Keratinocyte (primary cell): ENCODE results near the gene RPS18. TPM values are rescaled to one million over a fixed set of nuclear protein-coding genes. Genes with fewer than 3 reads are reported as not detected.
"Not testable (repeated sequence)": the region's sequence is repeated elsewhere in the genome, so short reads cannot be mapped to it uniquely, and the experiment has no call there.

ENCODE experiments used
- DNase-seq: peaks from one replicate; pipeline ENCODE4 v3.0.0-alpha.2; 2011; ENCODE audit warnings: low read depth, missing footprints, low spot score
- FAIRE-seq: peaks from 2 replicates; lab custom pipeline; 2011; peaks lifted over from hg19 to GRCh38; lab: Jason Lieb, UNC
- H2AFZ ChIP-seq: 2 replicates; pipeline ENCODE4 v1.6.0; 2012; ENCODE audit warnings: low read length, control low read depth, inconsistent platforms; ENCODE audit not compliant: control insufficient read depth
- H3K27ac ChIP-seq: 2 replicates; pipeline ENCODE4 v1.5.1; 2011; ENCODE audit warnings: low read length; ENCODE audit not compliant: control insufficient read depth, insufficient read depth
- H3K27me3 ChIP-seq: 3 replicates; pipeline ENCODE4 v1.6.0; 2011; ENCODE audit warnings: low read length; ENCODE audit not compliant: control insufficient read depth, insufficient read depth; ENCODE audit errors: extremely low read depth
- H3K36me3 ChIP-seq, 2 experiments: 2 replicates in 1 of 2; 3 replicates in 1 of 2; pipeline ENCODE4 v1.5.1; 2011; ENCODE audit warnings: low read length in 2 of 2, mild to moderate bottlenecking in 1 of 2; ENCODE audit not compliant: control insufficient read depth in 2 of 2, insufficient read depth in 2 of 2; ENCODE audit errors: extremely low read depth in 1 of 2
- H3K4me1 ChIP-seq: 3 replicates; pipeline ENCODE4 v1.5.1; 2011; ENCODE audit warnings: low read length; ENCODE audit not compliant: control insufficient read depth, insufficient read depth; ENCODE audit errors: extremely low read depth
- H3K4me2 ChIP-seq: 3 replicates; pipeline ENCODE4 v1.6.0; 2011; ENCODE audit warnings: low read depth, low read length; ENCODE audit not compliant: control insufficient read depth, insufficient read depth; ENCODE audit errors: extremely low read depth
- H3K4me3 ChIP-seq, 3 experiments: fragments of 200-600 bp in 1 of 3; sonication (generic) in 1 of 3; 2 replicates in 2 of 3; 3 replicates in 1 of 3; pipeline ENCODE4 v1.5.1; 2011 to 2016; ENCODE audit warnings: low read length in 3 of 3, mild to moderate bottlenecking in 3 of 3, control low read depth in 2 of 3, inconsistent platforms in 1 of 3, low read depth in 1 of 3, mixed read lengths in 1 of 3, mixed run types in 1 of 3, moderate library complexity in 1 of 3; ENCODE audit not compliant: control insufficient read depth in 2 of 3, insufficient read depth in 2 of 3; ENCODE audit errors: extremely low read depth in 1 of 3
- H3K79me2 ChIP-seq: 2 replicates; pipeline ENCODE4 v1.6.0; 2012; ENCODE audit warnings: low read length; ENCODE audit not compliant: control insufficient read depth, insufficient read depth
- H3K9ac ChIP-seq: 3 replicates; pipeline ENCODE4 v1.6.0; 2011; ENCODE audit warnings: low read length; ENCODE audit not compliant: control insufficient read depth, insufficient read depth; ENCODE audit errors: extremely low read depth
- H3K9me1 ChIP-seq: 3 replicates; pipeline ENCODE4 v1.6.0; 2011; ENCODE audit warnings: low read length; ENCODE audit not compliant: control insufficient read depth, insufficient read depth; ENCODE audit errors: extremely low read depth
- H3K9me3 ChIP-seq: 2 replicates; pipeline ENCODE4 v1.5.1; 2012; ENCODE audit warnings: low read depth, low read length; ENCODE audit not compliant: control insufficient read depth
- H4K20me1 ChIP-seq: 3 replicates; pipeline ENCODE4 v1.6.0; 2011; ENCODE audit warnings: low read length; ENCODE audit not compliant: control insufficient read depth, insufficient read depth; ENCODE audit errors: extremely low read depth
- EZH2 ChIP-seq: IDR thresholded peaks from one replicate; pipeline ENCODE4 v1.6.1; 2012; ENCODE audit warnings: inconsistent platforms, mild to moderate bottlenecking, low read length, moderate library complexity
- dilution Hi-C: fragments of 300-500 bp; cut with MboI; formaldehyde crosslinking; loops from one replicate; pipeline ENCODE4 v1.7.0; 2020; ENCODE audit warnings: low sequenced_read_pairs; ENCODE audit not compliant: extremely low pct_ligation_motif_present
- polyA minus RNA-seq, 3 experiments: library from RNA; depleted of rRNA, polyadenylated mRNA; stranded (reverse); fragments of >200 nt; gene quantifications; 1 replicate in 1 of 3; 2 replicates in 1 of 3; 3 replicates in 1 of 3; pipeline ENCODE4 v1.2.3, GENCODE V29; 2011
- polyA plus RNA-seq, 5 experiments: library from polyadenylated mRNA; depleted of rRNA in 3 of 5; stranded (reverse) in 3 of 5; stranded (forward) in 1 of 5; unstranded in 1 of 5; fragments of >200 nt; gene quantifications; 1 replicate in 1 of 5; 2 replicates in 3 of 5; 3 replicates in 1 of 5; pipeline versions ENCODE4 v1.2.1 to v1.2.3, GENCODE V29; 2011 to 2012; ENCODE audit warnings: missing spikeins in 2 of 5, low read depth in 1 of 5, low replicate concordance in 1 of 5
- TF ChIP-seq, protein P1 (sequence below), 3 experiments: IDR thresholded peaks in 1 of 3; conservative IDR thresholded peaks in 1 of 3; optimal IDR thresholded peaks in 1 of 3; 2 replicates in 2 of 3; 3 replicates in 1 of 3; pipeline versions ENCODE3 to v1.5.1; 2011; ENCODE audit warnings: low read length in 3 of 3, mild to moderate bottlenecking in 3 of 3, moderate library complexity in 2 of 3, control low read depth in 1 of 3, inconsistent platforms in 1 of 3; ENCODE audit not compliant: insufficient read depth in 2 of 3; ENCODE audit errors: extremely low read depth in 1 of 3

RPS18 gene
- polyA plus RNA-seq, result 5,669 to 7,560 TPM (median 6,374 TPM) in 3 replicates
- polyA plus RNA-seq (2011; ENCODE audit: low read depth), result 5,131 TPM
- 8,032 and 8,200 TPM in 2 replicates for polyA plus RNA-seq (2011; cell fraction: cytosol; rRNA removed)
- polyA plus RNA-seq (2011; cell fraction: nucleus; rRNA removed), result 2,373 and 2,480 TPM in 2 replicates
- 5,588 and 7,887 TPM in 2 replicates for polyA plus RNA-seq (2012; ENCODE audit: low replicate concordance)
- 1,658 to 4,031 TPM (median 3,145 TPM) in 3 replicates for polyA minus RNA-seq
- 1,661 TPM for polyA minus RNA-seq (2011; cell fraction: cytosol; rRNA and poly(A)+ RNA removed)
- polyA minus RNA-seq (2011; cell fraction: nucleus; rRNA and poly(A)+ RNA removed), result 306 and 457 TPM in 2 replicates

DNA sequence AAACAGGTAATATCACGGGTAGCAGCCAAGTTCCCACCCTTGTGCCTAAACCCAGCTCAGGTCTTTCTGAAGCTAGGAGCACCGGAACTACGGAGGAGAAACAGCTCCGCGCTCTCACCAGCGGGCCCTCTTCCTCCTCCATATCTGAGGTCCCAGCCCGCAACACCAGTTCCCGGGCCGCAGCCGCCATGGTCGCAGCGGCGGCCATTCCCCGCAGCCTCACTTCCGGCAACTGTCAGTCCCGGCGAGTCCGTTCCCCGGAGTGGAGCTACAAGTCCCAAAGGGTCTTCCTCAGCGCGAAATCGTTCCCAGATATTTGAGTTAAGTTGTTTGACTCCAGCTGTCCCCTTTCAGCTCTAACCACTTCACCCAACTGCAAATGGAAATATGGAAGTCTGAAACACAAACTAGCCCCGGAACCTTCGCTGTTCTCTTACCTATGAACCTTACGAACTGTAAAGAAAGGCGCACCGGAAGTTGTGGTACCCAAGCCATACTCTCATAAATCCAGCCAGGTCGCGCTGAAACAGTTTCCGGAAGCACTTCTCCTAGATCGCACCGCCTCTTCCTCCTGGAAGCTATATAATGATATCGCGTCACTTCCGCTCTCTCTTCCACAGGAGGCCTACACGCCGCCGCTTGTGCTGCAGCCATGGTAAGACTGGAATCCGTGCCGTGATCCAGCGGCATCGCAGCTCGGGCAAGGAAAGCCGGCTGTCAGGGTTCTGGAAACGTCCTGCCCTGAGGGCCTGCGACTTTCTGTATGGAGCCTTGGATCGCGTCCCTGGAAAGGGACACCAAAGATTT, at the start of gene RPS18, which contains the start of gene VPS52:
Gene RPS18, plus strand, starts transcription at position 608 of the 807 bp plus-strand sequence. Its CDS starts 45 bp downstream, at position 653.
Gene VPS52, minus strand, starts transcription at position 409 of the 807 bp plus-strand sequence. Its CDS starts 201 bp downstream, at position 208.
- dilution Hi-C loops, result no loop called here
- Histone ChIP-seq H3K27me3 (no peaks in the 10 kb centered on the region), H3K4me1 (peaks cover 34% of the 10 kb centered on the region), H3K27ac (peak within 1 kb of the TSS; percentile 99), H3K79me2 (peaks cover 54% of the 10 kb centered on the region), H3K36me3 (peaks cover 38 to 60% of the 10 kb centered on the region in 2 experiments), H4K20me1 (peaks cover 34% of the 10 kb centered on the region), H3K4me3 (peak within 1 kb of the TSS; percentile 76 to 100 (median 96)), H3K9me1 (peaks cover 2% of the 10 kb centered on the region), H3K4me2 (peak within 1 kb of the TSS; percentile 93), H3K9me3 (no peaks in the 10 kb centered on the region), H3K9ac (peak within 1 kb of the TSS; percentile 98), H2AFZ (peak within 1 kb of the TSS; percentile 98)
- TF ChIP-seq EZH2, result no peak
- TF ChIP-seq, protein P1, sequence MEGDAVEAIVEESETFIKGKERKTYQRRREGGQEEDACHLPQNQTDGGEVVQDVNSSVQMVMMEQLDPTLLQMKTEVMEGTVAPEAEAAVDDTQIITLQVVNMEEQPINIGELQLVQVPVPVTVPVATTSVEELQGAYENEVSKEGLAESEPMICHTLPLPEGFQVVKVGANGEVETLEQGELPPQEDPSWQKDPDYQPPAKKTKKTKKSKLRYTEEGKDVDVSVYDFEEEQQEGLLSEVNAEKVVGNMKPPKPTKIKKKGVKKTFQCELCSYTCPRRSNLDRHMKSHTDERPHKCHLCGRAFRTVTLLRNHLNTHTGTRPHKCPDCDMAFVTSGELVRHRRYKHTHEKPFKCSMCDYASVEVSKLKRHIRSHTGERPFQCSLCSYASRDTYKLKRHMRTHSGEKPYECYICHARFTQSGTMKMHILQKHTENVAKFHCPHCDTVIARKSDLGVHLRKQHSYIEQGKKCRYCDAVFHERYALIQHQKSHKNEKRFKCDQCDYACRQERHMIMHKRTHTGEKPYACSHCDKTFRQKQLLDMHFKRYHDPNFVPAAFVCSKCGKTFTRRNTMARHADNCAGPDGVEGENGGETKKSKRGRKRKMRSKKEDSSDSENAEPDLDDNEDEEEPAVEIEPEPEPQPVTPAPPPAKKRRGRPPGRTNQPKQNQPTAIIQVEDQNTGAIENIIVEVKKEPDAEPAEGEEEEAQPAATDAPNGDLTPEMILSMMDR (optimal IDR thresholded peaks at IDR 0.05 in 1 of 3, IDR thresholded peaks at IDR 0.05 in 1 of 3, conservative IDR thresholded peaks at IDR 0.05 in 1 of 3; ENCODE audit: extremely low read depth in 1 of 3, insufficient read depth in 2 of 3, low read length in 3 of 3), result no peak
- DNase-seq, result peak; percentile 97
- peak; percentile 71 for FAIRE-seq

GRCh38 chr6:33226503-33227120, 45.3 kb upstream of the RPS18 start:
- FAIRE-seq, H3K27me3 ChIP-seq, H3K4me1 ChIP-seq, H4K20me1 ChIP-seq, H3K4me2 ChIP-seq, H3K79me2 ChIP-seq, H3K9ac ChIP-seq, H3K36me3 ChIP-seq, H3K4me3 ChIP-seq, H3K9me1 ChIP-seq, H3K27ac ChIP-seq, dilution Hi-C loops, H2AFZ ChIP-seq, DNase-seq, H3K9me3 ChIP-seq: not testable (repeated sequence)
